GM21723 (cell line): ENCODE data around the gene ANKMY1.
"Not testable (repeated sequence)": the region's sequence is repeated elsewhere in the genome, so short reads cannot be mapped to it uniquely, and the experiment has no call there.

Experiments
- ATAC-seq: cut with Tn5 transposase; IDR thresholded peaks from one replicate; pipeline ENCODE4 v1.9.1; 2021; ENCODE audit warnings: mild to moderate bottlenecking, moderate library complexity; ENCODE audit not compliant: unreplicated experiment

ANKMY1 gene

DNA sequence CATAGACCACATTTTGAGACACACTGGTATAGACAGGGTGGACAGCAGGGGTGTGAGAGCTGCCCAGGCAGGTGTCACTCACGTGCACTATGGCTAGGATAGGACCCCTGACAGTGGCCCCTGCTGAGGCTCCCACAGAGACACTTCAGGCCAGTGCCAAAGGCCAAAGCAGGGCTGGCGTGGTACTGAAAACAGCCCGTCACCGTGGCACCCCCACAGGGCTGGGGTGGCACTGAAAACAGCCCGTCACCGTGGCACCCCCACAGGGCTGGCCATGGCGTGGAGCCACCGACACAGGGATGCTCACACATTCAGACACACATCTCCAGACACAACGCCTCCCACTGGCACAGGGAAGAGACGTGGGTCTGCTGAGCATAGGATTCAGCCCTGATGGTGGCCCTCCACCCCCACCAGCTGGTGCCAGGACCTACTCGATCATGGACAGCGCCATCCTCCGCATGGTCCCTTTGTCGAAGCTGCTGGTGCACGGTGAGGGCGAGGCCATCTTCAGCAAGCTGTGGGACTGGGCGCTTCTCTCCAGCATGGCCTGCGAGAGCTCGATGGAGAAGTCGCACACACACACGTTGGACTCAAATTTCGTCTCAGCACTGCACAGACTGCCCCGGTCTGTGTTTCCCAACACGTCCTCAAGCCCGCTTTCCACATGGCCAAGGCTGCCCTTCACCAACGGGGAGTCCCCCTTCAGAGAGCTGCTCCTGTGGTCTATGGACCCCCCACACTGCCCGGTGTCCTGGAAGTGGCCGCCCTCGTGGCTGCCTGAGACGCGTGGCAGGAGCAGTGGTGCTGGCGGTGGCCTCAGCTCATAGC lies 34.1 kb downstream of the ANKMY1 start:
- ATAC-seq, result no peak

DNA sequence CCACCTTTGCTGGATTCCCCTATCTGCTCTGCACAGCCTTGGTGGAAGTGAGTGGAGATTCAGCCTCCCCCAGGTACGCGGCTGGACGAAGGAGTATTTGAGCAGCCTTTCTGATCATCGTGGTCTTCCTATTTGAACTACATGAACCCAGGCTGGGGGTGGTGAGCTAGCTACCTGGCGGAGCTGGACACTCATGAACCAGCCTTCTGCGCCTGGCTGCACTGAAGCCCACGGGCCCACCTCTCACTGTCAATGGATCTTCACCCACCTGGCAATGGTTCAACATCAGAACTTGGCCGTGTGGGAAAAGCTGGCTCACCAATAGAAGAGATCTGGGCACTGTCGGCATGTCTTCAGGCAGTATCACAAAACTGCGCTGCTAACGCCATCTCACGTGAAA lies 35.4 kb downstream of the ANKMY1 start:
- no peak for ATAC-seq

DNA sequence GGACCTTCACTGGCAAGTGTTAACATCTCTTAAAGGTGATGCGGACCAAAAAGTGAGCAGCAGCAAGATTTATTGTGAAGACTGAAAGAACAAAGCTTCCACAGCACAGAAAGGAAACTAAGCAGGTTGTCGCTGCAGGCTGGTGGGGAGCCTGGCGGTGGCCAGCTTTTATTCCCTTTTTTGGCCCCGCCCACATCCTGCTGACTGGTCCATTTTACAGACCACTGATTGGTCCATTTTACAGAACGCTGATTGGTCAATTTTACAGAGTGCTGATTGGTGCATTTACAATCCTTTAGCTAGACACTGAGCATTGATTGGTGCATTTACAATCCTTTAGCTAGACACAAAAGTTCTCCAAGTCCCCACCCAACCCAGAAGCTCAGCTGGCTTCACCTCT lies 35.9 kb downstream of the ANKMY1 start:
- not testable (repeated sequence) for ATAC-seq

DNA sequence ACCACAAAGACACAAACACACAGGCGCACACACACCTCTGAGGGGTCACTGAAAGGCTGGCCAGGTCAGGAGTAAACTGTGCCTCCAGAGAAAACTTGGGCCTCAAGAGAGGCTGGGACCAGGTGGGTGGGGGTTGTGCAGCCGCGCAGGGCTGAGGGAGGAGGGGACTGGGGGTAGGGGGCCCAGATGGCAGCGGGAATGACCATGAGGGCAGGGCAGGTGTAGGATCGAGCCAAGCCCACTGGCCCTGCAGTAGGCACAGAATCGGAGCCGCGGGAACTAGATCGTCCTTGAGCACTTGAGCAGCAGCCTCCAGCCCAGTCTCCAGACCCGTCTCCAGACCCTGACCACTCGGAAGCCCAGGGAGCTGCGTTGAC lies 36.8 kb downstream of the ANKMY1 start:
- ATAC-seq, result no peak

DNA sequence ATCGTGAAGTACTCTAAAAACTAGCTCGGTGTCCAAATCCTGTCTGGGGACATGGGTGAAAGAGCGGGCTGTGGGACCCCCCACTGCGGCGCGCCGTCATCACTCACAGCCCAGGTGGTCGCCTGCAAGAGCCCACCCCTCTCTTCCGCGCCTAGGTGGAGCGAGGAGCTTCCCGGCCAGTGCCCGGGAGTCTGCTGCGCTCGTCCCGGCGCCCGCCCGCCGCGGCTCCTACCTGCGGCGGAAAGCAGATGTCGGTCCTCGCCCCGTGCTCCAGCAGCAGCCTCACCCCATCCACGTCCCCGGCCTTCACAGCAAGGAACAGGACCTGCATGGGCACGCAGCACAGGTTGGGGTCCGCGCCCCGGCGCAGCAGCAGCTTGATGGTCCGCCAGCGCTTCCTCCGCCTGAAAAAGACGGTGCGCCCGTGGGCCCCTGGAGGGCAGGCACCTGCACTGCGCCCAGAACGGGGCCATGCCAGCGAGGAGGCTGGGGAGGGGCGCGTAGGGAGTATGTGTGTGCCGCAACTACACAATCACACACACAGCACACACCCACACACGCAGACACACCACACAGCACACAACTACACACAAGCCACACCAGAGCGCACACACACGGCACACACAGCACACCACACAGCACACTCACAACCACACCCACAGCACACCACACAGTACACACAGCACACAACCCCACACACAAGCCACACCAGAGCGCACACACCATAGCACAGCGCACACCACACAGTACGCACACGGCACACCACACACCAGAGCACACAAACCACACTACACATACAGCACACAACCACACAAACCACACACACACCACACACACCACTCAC lies 37.4 kb downstream of the ANKMY1 start:
- ATAC-seq, result no peak

DNA sequence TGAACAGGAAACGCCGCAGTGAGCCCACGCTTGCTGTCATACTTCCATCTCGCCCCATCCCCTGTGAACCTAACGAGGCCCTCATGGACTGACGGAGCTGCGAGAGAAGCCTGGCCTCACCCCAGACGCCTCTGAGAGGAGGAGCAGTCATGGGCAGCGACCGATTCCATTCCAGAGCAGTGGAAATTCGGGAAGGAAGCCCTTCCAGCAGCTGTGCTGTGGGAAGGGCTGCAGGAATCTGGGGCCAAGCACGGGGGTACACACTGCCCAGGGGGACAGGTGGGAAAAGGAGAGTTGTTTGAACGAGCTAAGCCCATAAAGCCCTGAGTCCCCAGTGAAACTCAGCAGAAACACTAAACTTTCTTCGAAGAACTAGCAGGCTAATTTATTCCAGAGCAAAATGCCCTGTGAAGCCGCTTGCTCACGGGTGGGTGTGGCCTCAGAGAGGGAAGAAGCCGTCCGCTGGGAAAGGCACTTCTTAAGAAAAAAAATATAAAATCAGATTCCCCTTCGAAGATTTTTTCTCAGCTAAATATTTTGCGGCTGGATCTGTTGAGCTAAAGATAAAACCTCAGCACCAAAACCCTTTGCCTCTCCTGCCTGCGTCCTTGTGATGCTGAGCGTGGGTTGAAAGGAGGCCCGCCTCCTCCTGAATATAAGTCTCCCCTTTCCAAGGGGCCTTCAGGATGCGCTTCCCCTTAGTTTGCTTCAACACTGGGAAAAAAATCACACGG lies 38.2 kb downstream of the ANKMY1 start:
- no peak for ATAC-seq

DNA sequence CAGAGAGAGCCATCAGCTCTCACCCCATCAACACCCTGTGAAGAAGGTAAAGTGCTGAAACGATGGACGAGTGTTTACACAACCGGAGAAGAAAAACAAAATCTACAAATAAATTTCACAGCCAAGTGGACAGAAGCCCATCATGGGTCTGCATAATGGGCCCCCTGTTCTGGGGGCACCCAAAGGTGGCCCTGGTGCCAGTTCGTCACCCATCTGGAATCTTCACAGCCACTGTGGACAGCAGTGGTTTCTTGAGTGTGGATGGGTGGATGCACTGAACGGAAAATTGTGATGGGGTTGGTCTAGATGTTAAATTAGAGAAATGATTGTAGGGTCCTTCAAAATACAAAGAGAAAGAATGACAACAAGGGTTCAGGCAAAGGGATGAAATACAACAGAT lies 38.8 kb downstream of the ANKMY1 start:
- no peak for ATAC-seq

DNA sequence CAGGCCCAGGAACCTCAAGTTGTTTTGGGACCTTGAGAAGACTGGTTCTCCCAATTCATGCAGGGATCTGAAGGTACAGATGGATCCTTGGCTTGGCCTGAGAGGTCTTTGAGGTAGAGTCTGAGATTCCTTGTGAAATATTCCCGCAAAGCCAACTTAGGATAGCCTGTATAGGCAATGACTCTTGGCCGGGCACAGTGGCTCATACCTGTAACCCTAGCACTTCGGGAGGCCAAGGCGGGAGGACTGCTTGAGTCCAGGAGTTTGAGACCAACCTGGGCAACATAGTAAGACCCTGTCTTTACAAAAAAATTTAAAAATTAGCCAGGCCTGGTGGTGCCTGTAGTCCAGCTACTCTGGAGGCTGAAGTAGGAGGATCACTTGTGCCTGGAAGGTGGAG lies 40.4 kb downstream of the ANKMY1 start:
- no peak for ATAC-seq

DNA sequence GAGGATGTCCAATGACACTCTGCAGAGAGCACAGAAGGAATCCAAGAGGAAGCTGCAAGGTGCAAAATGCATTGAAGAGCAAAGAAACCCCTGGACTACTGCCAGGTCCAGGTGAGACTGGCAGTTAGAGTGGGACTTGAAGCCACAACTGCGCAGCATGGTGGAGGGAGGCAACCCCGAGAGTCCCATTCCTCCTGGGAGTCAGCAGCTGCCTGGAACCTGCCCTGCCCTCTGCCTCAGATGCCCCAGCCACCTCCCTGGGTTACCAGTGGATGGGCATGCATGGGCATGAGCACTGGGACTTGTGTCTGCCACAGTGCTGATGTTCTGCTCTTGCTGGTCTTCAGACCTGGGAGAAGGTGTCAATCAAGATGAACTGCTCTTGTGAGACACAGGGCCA lies 43.2 kb downstream of the ANKMY1 start:
- no peak for ATAC-seq

DNA sequence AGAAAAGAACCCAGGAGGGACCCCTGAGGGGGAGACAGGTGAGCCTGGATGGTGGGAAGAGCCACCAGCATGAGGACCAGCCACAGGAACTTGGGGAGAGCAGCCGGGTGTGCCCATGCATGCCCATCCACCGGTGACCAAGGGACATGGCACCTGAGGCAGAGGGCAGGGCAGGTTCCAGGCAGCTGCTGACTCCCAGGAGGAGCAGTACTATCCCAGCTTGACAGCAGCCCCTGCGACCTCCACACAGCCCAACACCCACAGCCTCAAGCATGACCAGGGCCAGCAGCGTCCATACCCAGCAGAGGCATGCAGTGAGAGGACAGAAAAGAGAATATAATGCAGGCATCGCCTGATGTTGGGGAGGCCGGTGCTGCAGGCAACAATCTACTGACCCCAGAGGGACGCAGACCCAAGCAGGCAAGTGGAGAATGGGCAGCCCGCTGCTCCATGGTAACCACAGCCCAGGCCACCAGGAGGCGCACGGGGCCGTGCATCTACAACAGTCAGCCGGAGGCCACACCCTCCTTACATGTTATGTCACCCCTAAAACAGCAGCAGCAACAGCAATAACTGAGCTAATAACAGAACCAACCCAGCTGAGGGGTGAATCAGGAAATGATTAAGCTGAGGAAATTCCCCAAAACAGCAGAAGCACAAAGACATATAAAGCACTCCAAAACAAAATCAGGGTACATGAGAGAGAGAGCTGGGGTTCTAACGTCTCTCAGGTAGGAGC lies 44.1 kb downstream of the ANKMY1 start:
- peak; percentile 94 for ATAC-seq

DNA sequence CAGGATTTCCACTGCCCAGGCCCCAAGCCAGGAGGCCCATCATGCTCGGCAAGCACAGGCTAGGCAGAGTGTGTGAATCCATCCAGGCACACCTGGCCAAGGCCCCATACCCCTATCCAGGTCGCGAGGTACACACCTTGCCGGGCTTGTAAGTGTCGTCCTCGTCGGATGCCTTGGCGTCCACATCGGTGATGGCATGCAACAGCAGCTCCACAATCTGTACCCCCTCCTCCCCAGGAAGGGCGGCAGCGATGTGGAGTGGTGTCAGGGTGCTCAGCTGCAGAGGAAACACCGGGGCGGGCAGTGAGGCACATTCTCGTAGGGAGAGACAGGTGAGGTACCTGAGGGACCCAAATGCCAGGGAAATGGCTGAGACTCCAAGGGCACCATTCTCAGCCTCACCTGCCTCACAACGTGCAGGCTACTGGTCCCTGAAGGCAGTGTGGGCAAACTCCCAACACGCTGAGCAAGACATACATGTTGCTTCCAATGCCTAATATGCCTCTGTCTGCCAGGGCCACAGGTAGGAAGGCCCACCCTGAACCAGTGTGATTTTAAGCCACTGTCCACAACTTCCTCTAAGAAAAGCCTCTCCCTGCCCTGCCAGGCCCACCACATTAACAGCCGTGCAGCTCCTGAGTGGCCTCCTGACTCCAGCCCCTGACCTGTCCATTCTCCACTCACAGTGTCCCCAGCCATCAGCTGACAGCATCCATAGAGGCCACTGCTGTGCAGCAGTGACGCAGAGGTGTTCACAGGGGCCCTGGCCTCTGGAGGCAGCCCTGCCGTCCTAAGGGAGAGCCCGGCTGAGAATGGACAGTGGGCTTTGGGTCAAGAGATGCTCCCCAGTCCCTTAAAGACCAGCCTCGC lies 44.9 kb downstream of the ANKMY1 start:
- ATAC-seq, result no peak

DNA sequence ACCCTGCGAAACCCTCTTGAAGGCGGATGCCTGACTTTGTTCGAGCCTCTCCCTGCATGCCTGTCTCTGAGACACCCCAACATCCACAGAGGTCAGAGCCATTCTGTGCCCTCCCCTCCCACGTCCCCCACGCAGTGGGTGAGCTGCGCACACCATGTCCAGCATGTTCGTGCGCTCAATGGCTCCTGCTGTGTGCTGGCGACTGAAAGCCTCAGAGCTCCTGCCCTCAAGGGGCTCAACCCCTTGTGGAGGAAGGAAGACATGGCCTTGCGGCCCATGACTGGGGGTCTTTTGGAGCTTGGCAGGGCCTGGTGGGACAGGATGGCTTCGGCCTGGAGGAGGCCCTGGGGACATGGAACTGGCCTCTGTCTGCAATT lies 45.7 kb downstream of the ANKMY1 start:
- ATAC-seq, result no peak

DNA sequence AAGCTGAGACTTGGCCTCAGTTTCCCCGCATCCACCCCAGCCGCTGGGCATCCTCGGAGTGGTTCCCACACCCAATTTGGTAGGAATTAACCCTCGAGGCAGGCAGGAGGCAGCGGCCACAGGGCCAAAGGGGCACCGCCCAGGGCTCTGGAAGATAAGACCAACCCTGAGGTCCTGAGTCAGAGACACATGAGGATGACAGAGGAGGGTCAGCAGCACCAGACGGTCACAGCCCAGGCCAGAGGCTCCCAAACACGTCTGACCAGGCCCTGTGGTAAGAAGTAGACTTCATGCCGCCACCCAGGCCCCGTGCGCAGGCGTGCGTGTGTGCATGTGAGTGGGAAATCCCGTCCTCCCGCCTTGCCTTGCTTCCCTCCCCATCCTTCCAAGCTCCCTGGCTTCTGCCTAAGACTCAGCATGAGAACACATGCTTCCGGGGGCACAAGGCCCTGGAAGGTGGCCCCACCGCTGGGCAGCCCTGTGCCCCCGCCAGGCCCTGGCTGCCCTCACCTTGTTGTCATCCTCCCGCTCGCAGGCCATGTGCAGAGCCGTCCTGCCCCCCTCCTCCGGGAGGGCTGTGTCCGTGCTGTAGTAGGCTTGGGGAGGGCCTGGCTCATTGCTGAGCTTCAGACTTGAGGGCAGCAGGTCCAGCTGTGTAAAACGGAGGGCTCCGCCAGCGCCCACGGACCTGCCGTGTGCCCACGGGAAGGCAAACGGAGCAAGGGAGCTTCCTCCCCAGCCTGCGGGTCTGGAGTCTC lies 46.3 kb downstream of the ANKMY1 start:
- ATAC-seq, result no peak

DNA sequence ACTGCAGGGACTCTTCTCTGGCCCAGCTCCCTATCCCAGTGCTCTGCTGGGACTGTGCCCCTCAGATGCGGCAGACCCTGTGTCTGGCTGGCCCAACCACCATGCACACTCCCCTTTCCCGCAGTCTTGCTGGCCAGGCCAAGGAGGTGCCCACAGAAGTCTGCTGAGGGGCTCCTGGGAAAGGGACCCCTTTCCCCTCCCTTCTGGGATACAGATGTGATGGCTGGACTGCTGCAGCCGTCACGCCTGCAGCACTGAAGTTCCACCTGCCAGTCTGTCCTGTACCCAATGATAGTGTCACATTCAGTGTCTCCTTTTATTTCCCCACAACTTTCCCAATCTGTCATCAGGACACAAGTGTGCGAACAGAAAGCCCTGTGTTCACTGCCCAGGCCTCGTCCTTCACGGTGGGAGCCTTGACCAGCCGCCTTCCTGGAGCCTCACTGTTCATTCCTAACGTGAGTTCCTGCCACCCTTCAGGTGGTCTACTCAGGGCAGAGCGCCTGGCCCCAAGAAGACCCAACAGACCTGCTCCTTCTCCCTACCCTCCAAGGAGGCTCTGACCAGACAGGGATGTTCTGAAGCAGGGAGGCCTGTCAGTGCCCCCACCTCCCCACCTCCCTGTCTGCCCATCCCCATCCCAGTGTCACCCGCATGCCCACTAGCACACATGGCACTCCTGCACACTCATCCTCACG lies 47.1 kb downstream of the ANKMY1 start:
- no peak for ATAC-seq

DNA sequence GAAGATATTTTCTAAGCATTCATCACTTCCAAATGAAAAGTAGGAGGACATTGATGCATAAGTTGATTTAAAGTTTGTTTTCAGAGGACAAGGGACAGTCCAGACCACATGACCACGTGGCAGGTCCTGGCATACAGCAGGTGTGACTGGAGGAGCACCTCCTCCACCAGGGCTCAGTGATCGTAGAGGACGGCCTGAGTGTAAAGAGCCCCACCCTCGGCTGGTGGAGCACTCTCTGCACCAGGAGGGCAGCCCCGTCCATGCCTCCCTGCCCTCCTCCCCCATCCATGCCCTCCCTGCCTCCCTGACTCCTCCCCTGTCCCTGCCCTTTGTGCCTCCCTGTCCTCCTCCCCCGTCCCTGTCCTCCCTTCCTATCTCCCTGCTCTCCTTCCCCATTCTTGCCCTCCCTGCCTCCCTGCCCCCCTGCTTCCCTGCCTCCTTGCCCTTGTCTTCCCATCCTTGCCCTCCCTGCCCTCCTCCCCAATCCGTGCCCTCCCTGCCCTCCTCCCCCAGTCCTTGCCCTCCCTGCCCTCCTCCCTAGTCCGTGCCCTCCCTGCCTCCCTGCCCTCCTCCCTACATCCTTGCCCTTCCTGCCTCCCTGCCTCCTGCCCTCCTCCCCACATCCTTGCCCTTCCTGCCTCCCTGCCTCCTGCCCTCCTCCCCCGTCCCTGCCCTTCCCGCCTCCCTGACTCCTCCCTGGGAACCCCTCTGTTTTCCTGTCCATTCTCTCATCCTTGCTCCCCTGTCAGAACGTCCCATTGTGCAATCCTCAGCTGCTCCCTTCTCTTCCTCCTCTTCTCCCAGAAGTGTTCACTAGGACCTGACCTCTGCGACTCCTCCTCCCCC lies 47.9 kb downstream of the ANKMY1 start:
- no peak for ATAC-seq

DNA sequence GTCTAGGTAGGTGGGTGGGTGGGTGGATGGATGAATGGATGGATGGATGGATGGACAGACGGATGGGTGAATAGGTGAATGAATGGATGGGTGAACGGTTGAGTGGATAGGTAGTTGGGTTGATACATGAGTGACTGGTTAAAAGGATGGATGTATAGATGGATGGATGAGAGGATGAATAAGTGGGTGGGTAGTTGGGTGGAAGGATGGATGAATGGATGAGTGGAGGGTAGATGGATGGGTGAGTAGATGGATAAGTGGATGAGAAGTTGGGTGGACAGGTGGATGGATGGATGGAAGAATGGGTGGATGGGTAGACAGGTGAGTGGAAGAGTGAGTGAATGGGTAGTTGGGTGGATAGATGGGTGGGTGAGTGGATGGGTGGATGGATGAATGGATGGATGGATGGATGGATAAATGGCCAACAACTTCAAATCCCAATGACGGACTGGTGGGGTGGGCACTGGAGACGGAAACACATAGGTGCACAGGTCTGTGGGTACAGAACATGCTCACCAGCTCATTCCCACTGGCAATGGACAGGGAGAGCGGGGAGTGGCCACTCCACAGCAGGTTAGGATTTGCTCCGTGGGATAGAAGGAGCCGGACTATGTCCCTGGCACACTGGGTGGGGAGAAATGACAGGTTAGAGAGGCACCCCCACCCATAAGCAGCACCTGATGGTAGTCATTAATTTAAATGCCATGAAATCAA lies 48.8 kb downstream of the ANKMY1 start:
- ATAC-seq, result no peak

DNA sequence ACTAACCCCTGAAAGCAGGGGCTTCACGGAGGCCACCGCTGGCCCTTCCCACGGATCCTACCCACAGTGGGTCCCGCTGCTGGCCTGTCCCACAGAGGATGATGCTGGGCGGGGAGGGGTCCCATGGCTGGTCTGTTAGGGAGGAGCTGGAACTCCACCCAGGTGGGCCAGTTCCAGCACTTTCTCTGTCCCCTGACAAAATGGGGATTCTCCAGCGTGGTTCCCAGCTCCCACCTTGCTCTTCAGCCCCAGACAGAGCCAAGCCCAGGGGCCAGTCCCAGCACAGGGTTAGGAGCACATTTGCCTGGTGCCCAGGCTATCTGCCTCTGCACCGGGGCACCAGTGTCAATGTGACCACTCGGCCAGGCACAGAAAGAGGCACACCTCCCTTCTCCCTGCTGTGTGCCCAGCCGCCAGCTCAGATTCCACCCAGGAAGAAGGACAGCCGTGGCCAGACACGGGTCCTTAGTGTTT lies 50.0 kb downstream of the ANKMY1 start:
- no peak for ATAC-seq
